MM.1S (cell line): ENCODE results near the gene C16orf54.

Experiments used
- DNase-seq: peaks from one replicate; pipeline ENCODE4 v3.0.0-alpha.2; 2015
- H2AFZ ChIP-seq: fragments of 300-600 bp; sonication (generic); 2 replicates; pipeline ENCODE4 v1.6.0; 2016; ENCODE audit warnings: antibody characterized with exemption, low read length
- H3F3A ChIP-seq: fragments of 300-600 bp; sonication (generic); 2 replicates; pipeline ENCODE4 v1.6.1; 2016; ENCODE audit warnings: mild to moderate bottlenecking, antibody characterized with exemption, low read length, moderate library complexity, mixed read lengths; ENCODE audit not compliant: insufficient read depth
- H3K27ac ChIP-seq: fragments of 300-600 bp; sonication (generic); 2 replicates; pipeline ENCODE4 v1.5.1; 2016; ENCODE audit warnings: mild to moderate bottlenecking, low read length
- H3K27me3 ChIP-seq: fragments of 300-600 bp; sonication (generic); replicated peaks from 2 replicates; pipeline ENCODE4 v1.6.0; 2016; ENCODE audit warnings: low read length; ENCODE audit not compliant: insufficient read depth
- H3K36me3 ChIP-seq: fragments of 300-600 bp; sonication (generic); replicated peaks from 2 replicates; pipeline ENCODE4 v1.6.1; 2016; ENCODE audit warnings: mild to moderate bottlenecking, low read length, mixed read lengths; ENCODE audit not compliant: insufficient read depth
- H3K4me1 ChIP-seq: fragments of 300-600 bp; sonication (generic); 2 replicates; pipeline ENCODE4 v1.6.1; 2016; ENCODE audit warnings: low read length, mixed read lengths
- H3K4me2 ChIP-seq: fragments of 300-600 bp; sonication (generic); 2 replicates; pipeline ENCODE4 v1.6.0; 2016; ENCODE audit warnings: low read depth, low read length
- H3K4me3 ChIP-seq: fragments of 300-600 bp; sonication (generic); 2 replicates; pipeline ENCODE4 v1.5.1; 2016; ENCODE audit warnings: low read length, mixed read lengths
- H3K79me2 ChIP-seq: fragments of 300-600 bp; sonication (generic); 2 replicates; pipeline ENCODE4 v1.6.1; 2016; ENCODE audit warnings: mixed run types, low read length, mixed read lengths
- H3K9ac ChIP-seq: fragments of 300-600 bp; sonication (generic); 2 replicates; pipeline ENCODE4 v1.6.1; 2016; ENCODE audit warnings: low read length, mixed read lengths
- H3K9me2 ChIP-seq: fragments of 300-600 bp; sonication (generic); replicated peaks from 2 replicates; pipeline ENCODE4 v1.6.1; 2016; ENCODE audit warnings: mild to moderate bottlenecking, low read length, mixed read lengths; ENCODE audit not compliant: insufficient read depth
- H3K9me3 ChIP-seq: fragments of 300-600 bp; sonication (generic); replicated peaks from 2 replicates; pipeline ENCODE4 v1.6.1; 2016; ENCODE audit warnings: mild to moderate bottlenecking, low read length, mixed read lengths; ENCODE audit not compliant: insufficient read depth
- H4K20me1 ChIP-seq: fragments of 300-600 bp; sonication (generic); 2 replicates; pipeline ENCODE4 v1.6.1; 2016; ENCODE audit warnings: mild to moderate bottlenecking, low read length, moderate library complexity, mixed read lengths; ENCODE audit not compliant: insufficient read depth
- EZH2 ChIP-seq: fragments of 300-600 bp; sonication (generic); optimal IDR thresholded peaks from 2 replicates; pipeline ENCODE3; 2017; ENCODE audit warnings: low read depth, mild to moderate bottlenecking, antibody characterized with exemption, low read length, mixed read lengths
- EZH2phosphoT487 ChIP-seq: fragments of 300-600 bp; sonication (generic); IDR thresholded peaks from 2 replicates; pipeline ENCODE4 v1.6.1; 2018; ENCODE audit warnings: antibody characterized with exemption, low read length
- TF ChIP-seq, protein P1 (sequence below): fragments of 300-600 bp; sonication (generic); IDR thresholded peaks from 2 replicates; pipeline ENCODE4 v1.5.1; 2016; ENCODE audit warnings: antibody characterized with exemption, low read length, mixed read lengths

C16orf54 gene

GRCh38 chr16:29770250-29770929 lies 24.6 kb upstream of the C16orf54 start:
- Histone ChIP-seq H3K4me2 (no peak overlapping the region), H3F3A (no peaks in the 10 kb centered on the region), H3K4me1 (no peaks in the 10 kb centered on the region), H2AFZ (no peak overlapping the region), H4K20me1 (no peaks in the 10 kb centered on the region), H3K9me3 (no peaks in the 10 kb centered on the region), H3K27ac (no peak overlapping the region), H3K27me3 (no peaks in the 10 kb centered on the region), H3K4me3 (no peak overlapping the region), H3K9ac (no peak overlapping the region), H3K79me2 (no peaks in the 10 kb centered on the region), H3K36me3 (no peaks in the 10 kb centered on the region), H3K9me2 (no peaks in the 10 kb centered on the region)
- no peak for DNase-seq
- TF ChIP-seq EZH2phosphoT487 (no peak), EZH2 (no peak)
- TF ChIP-seq, protein P1, sequence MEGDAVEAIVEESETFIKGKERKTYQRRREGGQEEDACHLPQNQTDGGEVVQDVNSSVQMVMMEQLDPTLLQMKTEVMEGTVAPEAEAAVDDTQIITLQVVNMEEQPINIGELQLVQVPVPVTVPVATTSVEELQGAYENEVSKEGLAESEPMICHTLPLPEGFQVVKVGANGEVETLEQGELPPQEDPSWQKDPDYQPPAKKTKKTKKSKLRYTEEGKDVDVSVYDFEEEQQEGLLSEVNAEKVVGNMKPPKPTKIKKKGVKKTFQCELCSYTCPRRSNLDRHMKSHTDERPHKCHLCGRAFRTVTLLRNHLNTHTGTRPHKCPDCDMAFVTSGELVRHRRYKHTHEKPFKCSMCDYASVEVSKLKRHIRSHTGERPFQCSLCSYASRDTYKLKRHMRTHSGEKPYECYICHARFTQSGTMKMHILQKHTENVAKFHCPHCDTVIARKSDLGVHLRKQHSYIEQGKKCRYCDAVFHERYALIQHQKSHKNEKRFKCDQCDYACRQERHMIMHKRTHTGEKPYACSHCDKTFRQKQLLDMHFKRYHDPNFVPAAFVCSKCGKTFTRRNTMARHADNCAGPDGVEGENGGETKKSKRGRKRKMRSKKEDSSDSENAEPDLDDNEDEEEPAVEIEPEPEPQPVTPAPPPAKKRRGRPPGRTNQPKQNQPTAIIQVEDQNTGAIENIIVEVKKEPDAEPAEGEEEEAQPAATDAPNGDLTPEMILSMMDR = no peak

GRCh38 chr16:29769507-29769906 lies 23.7 kb upstream of the C16orf54 start:
- no peaks in the 10 kb centered on the region for H3K36me3 ChIP-seq
- H3K4me1 ChIP-seq = no peaks in the 10 kb centered on the region

GRCh38 chr16:29767062-29767461 lies 21.3 kb upstream of the C16orf54 start:
- no peak for TF ChIP-seq EZH2
- no peak for TF ChIP-seq EZH2phosphoT487
- TF ChIP-seq, protein P1 = no peak
- no peaks in the 10 kb centered on the region for H3K9me2 ChIP-seq
- no peaks in the 10 kb centered on the region for H3K79me2 ChIP-seq
- DNase-seq = no peak
- H3K4me3 ChIP-seq = no peak overlapping the region
- no peak overlapping the region for H3K9ac ChIP-seq
- no peaks in the 10 kb centered on the region for H3K27me3 ChIP-seq
- no peaks in the 10 kb centered on the region for H3K9me3 ChIP-seq
- no peaks in the 10 kb centered on the region for H3K36me3 ChIP-seq
- no peak overlapping the region for H3K27ac ChIP-seq
- H4K20me1 ChIP-seq = no peaks in the 10 kb centered on the region
- H3K4me2 ChIP-seq = no peak overlapping the region
- H2AFZ ChIP-seq = no peak overlapping the region
- no peaks in the 10 kb centered on the region for H3K4me1 ChIP-seq
- H3F3A ChIP-seq = no peaks in the 10 kb centered on the region

More at GRCh38 chr16:29769507-29769906, 23.7 kb upstream of the C16orf54 start:
- H3K79me2 ChIP-seq = no peaks in the 10 kb centered on the region
- no peak overlapping the region for H3K4me3 ChIP-seq
- no peaks in the 10 kb centered on the region for H3F3A ChIP-seq
- H3K9ac ChIP-seq = no peak overlapping the region
- no peaks in the 10 kb centered on the region for H3K9me2 ChIP-seq
- TF ChIP-seq EZH2phosphoT487 (no peak), EZH2 (no peak)
- TF ChIP-seq, protein P1 = no peak
- no peaks in the 10 kb centered on the region for H4K20me1 ChIP-seq
- no peak overlapping the region for H2AFZ ChIP-seq
- H3K9me3 ChIP-seq = no peaks in the 10 kb centered on the region
- H3K27me3 ChIP-seq = no peaks in the 10 kb centered on the region
- no peak overlapping the region for H3K27ac ChIP-seq
- H3K4me2 ChIP-seq = no peak overlapping the region
- DNase-seq = no peak
